ENCODE measurements around the gene RASSF7. TPM values are rescaled to one million over a fixed set of nuclear protein-coding genes. Genes with fewer than 3 reads are reported as not detected.

RASSF7 gene
- total RNA-seq, 2 experiments from 2014 or later, result 8.3 to 9.9 TPM

GRCh38 chr11:613369-613968 is 52.7 kb downstream of the RASSF7 start:
- no peaks in the 10 kb centered on the region for H3K27me3 Mint-ChIP-seq (ENCODE audit: low read depth)
- H3K4me1 Mint-ChIP-seq (ENCODE audit: low read depth), result peaks cover 15% of the 10 kb centered on the region
- H3K27ac Mint-ChIP-seq, result peak overlapping the region; percentile 69
- DNase-seq, result peak; percentile 94
- intact Hi-C loops (cut with micrococcal nuclease), result loop anchor here (2.0 kb wide), 2 partner anchors 53 to 77 kb away; partner anchors contain the start of genes LMNTD2, LRRC56 and RASSF7
- H3K36me3 Mint-ChIP-seq (ENCODE audit: low read depth), result peaks cover 20% of the 10 kb centered on the region
- no peaks in the 10 kb centered on the region for H3K9me3 Mint-ChIP-seq
- peak overlapping the region; percentile 89 for H3K4me3 Mint-ChIP-seq
- CTCF ChIA-PET, result interaction anchor here (1.4 kb wide), 1 partner anchor 109 kb away, joined by 4 read pairs; no protein-coding TSS in a partner anchor

Small RNA genes lying within 50 kb of the gene (microRNA-seq; reads per million reads assigned to microRNA genes)
- gene MIR210 (ENCODE audit: borderline microRNAs expressed, borderline replicate concordance), result 323 reads per million, percentile 73 among the genes with 10 or more reads in this experiment

Other genes with a start within 250 kb of the RASSF7 start
- gene IFITM1, start 246.9 kb upstream of the RASSF7 start, total RNA-seq, result 100 to 1,000 TPM; 359 to 378 TPM
- gene IFITM3, start 240.1 kb upstream of the RASSF7 start, total RNA-seq, result 10 to 100 TPM; 54.5 to 56.6 TPM
- 1 to 10 TPM; 4.1 to 5.2 TPM for gene B4GALNT4, start 191.5 kb upstream of the RASSF7 start, total RNA-seq
- gene PKP3, start 166.8 kb upstream of the RASSF7 start, total RNA-seq, result not detected
- 10 to 100 TPM; 38.0 to 38.8 TPM for gene SIGIRR, start 146.0 kb upstream of the RASSF7 start, total RNA-seq
- 10 to 100 TPM; 28.9 to 31.0 TPM for gene ANO9, start 119.0 kb upstream of the RASSF7 start, total RNA-seq
- 10 to 100 TPM; 12.1 to 15.0 TPM for gene PTDSS2, start 110.7 kb upstream of the RASSF7 start, total RNA-seq
- 100 to 1,000 TPM; 101 to 102 TPM for gene RNH1, start 53.7 kb upstream of the RASSF7 start, total RNA-seq
- 10 to 100 TPM; 22.0 to 25.8 TPM for gene HRAS, start 25.4 kb upstream of the RASSF7 start, total RNA-seq
- 1 to 10 TPM; 1.0 to 1.3 TPM for gene LRRC56, start 23.4 kb upstream of the RASSF7 start, total RNA-seq
- 1 to 10 TPM; 4.5 to 5.2 TPM for gene LMNTD2, start 232 bp upstream of the RASSF7 start, total RNA-seq
- 10 to 100 TPM; 25.6 to 26.1 TPM for gene PHRF1, start 15.5 kb downstream of the RASSF7 start, total RNA-seq
- 10 to 100 TPM; 83.2 to 92.7 TPM for gene IRF7, start 55.0 kb downstream of the RASSF7 start, total RNA-seq
- gene CDHR5, start 64.0 kb downstream of the RASSF7 start, total RNA-seq, result not detected
- not detected for gene SCT, start 66.2 kb downstream of the RASSF7 start, total RNA-seq
- gene DRD4, start 76.3 kb downstream of the RASSF7 start, total RNA-seq, result 1 to 10 TPM; 1.0 to 1.2 TPM
- gene DEAF1, start 134.3 kb downstream of the RASSF7 start, total RNA-seq, result 10 to 100 TPM; 57.5 to 67.9 TPM
- gene TMEM80, start 134.8 kb downstream of the RASSF7 start, total RNA-seq, result 1 to 10 TPM; 5.6 to 6.0 TPM
- 1 to 10 TPM; 7.1 to 8.1 TPM for gene EPS8L2, start 145.3 kb downstream of the RASSF7 start, total RNA-seq
- 100 to 1,000 TPM; 327 to 360 TPM for gene TALDO1, start 186.5 kb downstream of the RASSF7 start, total RNA-seq
- gene GATD1, start 216.5 kb downstream of the RASSF7 start, total RNA-seq, result 10 to 100 TPM; 33.0 to 34.3 TPM
- gene CEND1, start 229.1 kb downstream of the RASSF7 start, total RNA-seq, result under 1 TPM in 1 of 2 experiments, not detected in 1; 0.17 TPM
- 10 to 100 TPM; 19.1 to 21.8 TPM for gene SLC25A22, start 237.3 kb downstream of the RASSF7 start, total RNA-seq
- 10 to 100 TPM; 43.2 to 45.2 TPM for gene PIDD1, start 244.3 kb downstream of the RASSF7 start, total RNA-seq
- 1,000 to 10,000 TPM; 3,807 to 3,940 TPM for gene RPLP2, start 249.0 kb downstream of the RASSF7 start, total RNA-seq